HCT116 (cell line): ENCODE results near the gene RAB5IF. TPM values are rescaled to one million over a fixed set of nuclear protein-coding genes. Genes with fewer than 3 reads are reported as not detected.

Experiments
- ATAC-seq: fragments of 200-7000 bp; cut with Tn5 transposase; 2 replicates; pipeline ENCODE4 v1.9.1; 2020; ENCODE audit warnings: mild to moderate bottlenecking, moderate library complexity
- BruUV-seq: library from RNA; stranded (reverse); fragments of 400-500 nt; replicated peaks from 2 replicates; lab custom pipeline; 2021; lab: Mats Ljungman, UMichigan
- CTCF ChIA-PET: fragments of 300-600 bp; sonication (Branson Sonifier 250); formaldehyde crosslinking; loops from one replicate; lab custom pipeline; 2021; ENCODE audit warnings: antibody characterized with exemption; lab: Charles Lee
- POLR2A ChIA-PET: fragments of 300-600, 350-600 bp; sonication (Branson Sonifier 250); formaldehyde crosslinking; loops from one replicate; lab custom pipeline; 2021; ENCODE audit warnings: antibody characterized with exemption; lab: Charles Lee
- RAD21 ChIA-PET, 2 experiments: fragments of 300-600 bp; sonication (Branson Sonifier 250); formaldehyde crosslinking; loops; one replicate each; lab custom pipeline; 2023; ENCODE audit warnings: low total read pairs in 2 of 2; ENCODE audit not compliant: uncharacterized antibody in 2 of 2, unreplicated experiment in 2 of 2, low non-redundant PET in 1 of 2; lab: Charles Lee
- DNase-seq: peaks from one replicate; pipeline ENCODE4 v3.0.0-alpha.2; 2010; ENCODE audit warnings: low read depth, low spot score
- H2AFZ ChIP-seq: fragments of 200-600 bp; shearing (Covaris generic), sonication (generic); 2 replicates; pipeline ENCODE4 v1.6.1; 2017; ENCODE audit warnings: low read depth, mixed run types, mixed read lengths, antibody characterized with exemption, low read length; ENCODE audit not compliant: poor library complexity, severe bottlenecking
- H3K27ac ChIP-seq: 2 replicates; pipeline ENCODE4 v1.5.1; 2012; ENCODE audit warnings: low read depth, low read length
- H3K27me3 ChIP-seq: fragments of 200-600 bp; sonication (generic); 2 replicates; pipeline ENCODE4 v1.6.1; 2016; ENCODE audit warnings: mixed run types, low read length, mixed read lengths; ENCODE audit not compliant: insufficient read depth
- H3K36me3 ChIP-seq, 2 experiments: fragments of 200-500 bp in 1 of 2; fragments of 200-600 bp in 1 of 2; sonication (Bioruptor generic) in 1 of 2; sonication (generic) in 1 of 2; 2 replicates each; pipeline versions ENCODE4 v1.5.1 to v1.6.1; 2014 to 2016; ENCODE audit warnings: low read length in 2 of 2, inconsistent platforms in 1 of 2, mixed read lengths in 1 of 2, mixed run types in 1 of 2; ENCODE audit not compliant: insufficient read depth in 2 of 2, control insufficient read depth in 1 of 2
- H3K4me1 ChIP-seq, 2 experiments: fragments of 200-600 bp in 1 of 2; sonication (generic) in 1 of 2; 2 replicates each; pipeline versions ENCODE4 v1.5.1 to v1.6.1; 2012 to 2017; ENCODE audit warnings: low read length in 2 of 2, inconsistent platforms in 1 of 2, mild to moderate bottlenecking in 1 of 2, mixed read lengths in 1 of 2, mixed run types in 1 of 2, moderate library complexity in 1 of 2; ENCODE audit not compliant: insufficient read depth in 2 of 2, control insufficient read depth in 1 of 2
- H3K4me2 ChIP-seq: fragments of 200-600 bp; sonication (generic); 2 replicates; pipeline ENCODE4 v1.6.1; 2017; ENCODE audit warnings: mixed run types, low read length, mixed read lengths
- H3K4me3 ChIP-seq, 2 experiments: fragments of 200-600 bp in 1 of 2; sonication (generic) in 1 of 2; replicated peaks in 1 of 2; 2 replicates each; pipeline ENCODE4 v1.5.1; 2011 to 2016; ENCODE audit warnings: low read length in 2 of 2, control low read depth in 1 of 2, low read depth in 1 of 2, mild to moderate bottlenecking in 1 of 2, mixed read lengths in 1 of 2, mixed run types in 1 of 2
- H3K79me2 ChIP-seq: fragments of 200-600 bp; sonication (generic); 2 replicates; pipeline ENCODE4 v1.6.1; 2017; ENCODE audit warnings: mild to moderate bottlenecking, mixed run types, low read length, moderate library complexity, mixed read lengths; ENCODE audit not compliant: insufficient read depth
- H3K9ac ChIP-seq: fragments of 200-600 bp; sonication (generic); 2 replicates; pipeline ENCODE4 v1.6.1; 2016; ENCODE audit warnings: low read length, mixed read lengths
- H3K9me2 ChIP-seq: fragments of 200-600 bp; sonication (generic), shearing (Covaris generic); 2 replicates; pipeline ENCODE4 v1.6.1; 2017; ENCODE audit warnings: mixed run types, mild to moderate bottlenecking, moderate library complexity; ENCODE audit not compliant: insufficient read depth
- H3K9me3 ChIP-seq, 2 experiments: fragments of 200-500 bp in 1 of 2; fragments of 200-600 bp in 1 of 2; sonication (Bioruptor generic) in 1 of 2; sonication (generic) in 1 of 2; 2 replicates each; pipeline ENCODE4 v1.6.1; 2014 to 2017; ENCODE audit warnings: low read length in 2 of 2, mixed read lengths in 2 of 2, inconsistent platforms in 1 of 2, low read depth in 1 of 2, mild to moderate bottlenecking in 1 of 2, mixed run types in 1 of 2, moderate library complexity in 1 of 2; ENCODE audit not compliant: control insufficient read depth in 1 of 2, insufficient read depth in 1 of 2
- H4K20me1 ChIP-seq: fragments of 200-600 bp; sonication (generic), shearing (Covaris generic); 2 replicates; pipeline ENCODE4 v1.6.1; 2017; ENCODE audit warnings: mixed run types, mild to moderate bottlenecking, moderate library complexity; ENCODE audit not compliant: insufficient read depth
- EGR1 ChIP-seq: IDR thresholded peaks from 2 replicates; pipeline ENCODE4 v1.6.1; 2012; ENCODE audit warnings: low read depth
- EZH2 ChIP-seq: fragments of 200-600 bp; sonication (generic); IDR thresholded peaks from 2 replicates; pipeline ENCODE4 v1.6.1; 2017; ENCODE audit warnings: antibody characterized with exemption, mixed run types
- FOSL1 ChIP-seq: IDR thresholded peaks from 2 replicates; pipeline ENCODE4 v1.6.1; 2012; ENCODE audit warnings: low read depth
- JUND ChIP-seq: IDR thresholded peaks from 2 replicates; pipeline ENCODE4 v1.6.1; 2012
- MAX ChIP-seq: IDR thresholded peaks from 2 replicates; pipeline ENCODE4 v1.6.1; 2012
- POLR2A ChIP-seq: IDR thresholded peaks from 2 replicates; pipeline ENCODE4 v1.7.0; 2011; ENCODE audit warnings: borderline replicate concordance; ENCODE audit not compliant: insufficient read depth, insufficient read length; ENCODE audit errors: extremely low read depth
- POLR2AphosphoS5 ChIP-seq: IDR thresholded peaks from 2 replicates; pipeline ENCODE4 v1.6.1; 2011; ENCODE audit warnings: mild to moderate bottlenecking, low read depth, low read length, moderate library complexity
- RAD21 ChIP-seq: IDR thresholded peaks from 2 replicates; pipeline ENCODE4 v1.6.1; 2012; ENCODE audit warnings: low read depth, mild to moderate bottlenecking
- SIN3A ChIP-seq: IDR thresholded peaks from 2 replicates; pipeline ENCODE4 v1.6.1; 2012; ENCODE audit warnings: low read depth
- TCF7L2 ChIP-seq: IDR thresholded peaks from 2 replicates; pipeline ENCODE4 v1.7.0; 2011; ENCODE audit warnings: borderline replicate concordance, inconsistent platforms; ENCODE audit not compliant: insufficient read depth, insufficient read length; ENCODE audit errors: extremely low read depth
- YY1 ChIP-seq: IDR thresholded peaks from 2 replicates; pipeline ENCODE4 v1.6.1; 2011; ENCODE audit warnings: low read length, low read depth, moderate library complexity, mild to moderate bottlenecking; ENCODE audit not compliant: insufficient replicate concordance; ENCODE audit errors: extremely low read depth
- intact Hi-C: fragments of 100-400 bp; cut with micrococcal nuclease; formaldehyde crosslinking; loops from 2 replicates; pipeline ENCODE4 v1.10.0; 2022
- total RNA-seq: library from RNA; stranded (reverse); gene quantifications from one replicate; pipeline ENCODE4 v1.2.1, GENCODE V29; 2021; ENCODE audit not compliant: unreplicated experiment
- TF ChIP-seq, protein P1 (sequence below), 3 experiments: fragments of 200-600 bp in 1 of 3; sonication (generic) in 1 of 3; IDR thresholded peaks in 2 of 3; conservative IDR thresholded peaks in 1 of 3; 2 replicates each; pipeline ENCODE4 v1.5.1; 2012 to 2017; ENCODE audit warnings: low read depth in 2 of 3, low read length in 2 of 3, antibody characterized with exemption in 1 of 3, borderline replicate concordance in 1 of 3, control low read depth in 1 of 3, mild to moderate bottlenecking in 1 of 3, mixed read lengths in 1 of 3, mixed run types in 1 of 3, moderate library complexity in 1 of 3; ENCODE audit not compliant: insufficient read depth in 1 of 3
- TF ChIP-seq, protein P2 (sequence below): IDR thresholded peaks from 2 replicates; pipeline ENCODE4 v1.6.1; 2012; ENCODE audit warnings: low read depth

The RAB5IF gene
- total RNA-seq, 1 experiment from 2014 or later, result 82.9 TPM

GRCh38 chr20:36591281-36591680 is 14.3 kb upstream of the RAB5IF start:
- RAD21 ChIA-PET, result no interaction called here
- H4K20me1 ChIP-seq, result no peaks in the 10 kb centered on the region
- intact Hi-C loops, result no loop called here
- no peak overlapping the region for H2AFZ ChIP-seq
- no peaks in the 10 kb centered on the region for H3K27me3 ChIP-seq
- H3K4me2 ChIP-seq, result no peak overlapping the region
- H3K9me2 ChIP-seq, result no peaks in the 10 kb centered on the region
- DNase-seq (no peak), ATAC-seq (no peak)
- POLR2A ChIA-PET, result no interaction called here
- TF ChIP-seq TCF7L2, result no peak
- no peak for TF ChIP-seq SIN3A
- no peak for TF ChIP-seq RAD21
- no peak for TF ChIP-seq POLR2AphosphoS5
- TF ChIP-seq JUND, result no peak
- TF ChIP-seq, protein P1, sequence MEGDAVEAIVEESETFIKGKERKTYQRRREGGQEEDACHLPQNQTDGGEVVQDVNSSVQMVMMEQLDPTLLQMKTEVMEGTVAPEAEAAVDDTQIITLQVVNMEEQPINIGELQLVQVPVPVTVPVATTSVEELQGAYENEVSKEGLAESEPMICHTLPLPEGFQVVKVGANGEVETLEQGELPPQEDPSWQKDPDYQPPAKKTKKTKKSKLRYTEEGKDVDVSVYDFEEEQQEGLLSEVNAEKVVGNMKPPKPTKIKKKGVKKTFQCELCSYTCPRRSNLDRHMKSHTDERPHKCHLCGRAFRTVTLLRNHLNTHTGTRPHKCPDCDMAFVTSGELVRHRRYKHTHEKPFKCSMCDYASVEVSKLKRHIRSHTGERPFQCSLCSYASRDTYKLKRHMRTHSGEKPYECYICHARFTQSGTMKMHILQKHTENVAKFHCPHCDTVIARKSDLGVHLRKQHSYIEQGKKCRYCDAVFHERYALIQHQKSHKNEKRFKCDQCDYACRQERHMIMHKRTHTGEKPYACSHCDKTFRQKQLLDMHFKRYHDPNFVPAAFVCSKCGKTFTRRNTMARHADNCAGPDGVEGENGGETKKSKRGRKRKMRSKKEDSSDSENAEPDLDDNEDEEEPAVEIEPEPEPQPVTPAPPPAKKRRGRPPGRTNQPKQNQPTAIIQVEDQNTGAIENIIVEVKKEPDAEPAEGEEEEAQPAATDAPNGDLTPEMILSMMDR (IDR thresholded peaks at IDR 0.05 in 2 of 3, conservative IDR thresholded peaks at IDR 0.05 in 1 of 3; ENCODE audit: borderline replicate concordance in 1 of 3, insufficient read depth in 1 of 3, low read depth in 2 of 3, low read length in 2 of 3), result no peak
- no peak for TF ChIP-seq POLR2A
- no peak for TF ChIP-seq YY1
- TF ChIP-seq, protein P2, sequence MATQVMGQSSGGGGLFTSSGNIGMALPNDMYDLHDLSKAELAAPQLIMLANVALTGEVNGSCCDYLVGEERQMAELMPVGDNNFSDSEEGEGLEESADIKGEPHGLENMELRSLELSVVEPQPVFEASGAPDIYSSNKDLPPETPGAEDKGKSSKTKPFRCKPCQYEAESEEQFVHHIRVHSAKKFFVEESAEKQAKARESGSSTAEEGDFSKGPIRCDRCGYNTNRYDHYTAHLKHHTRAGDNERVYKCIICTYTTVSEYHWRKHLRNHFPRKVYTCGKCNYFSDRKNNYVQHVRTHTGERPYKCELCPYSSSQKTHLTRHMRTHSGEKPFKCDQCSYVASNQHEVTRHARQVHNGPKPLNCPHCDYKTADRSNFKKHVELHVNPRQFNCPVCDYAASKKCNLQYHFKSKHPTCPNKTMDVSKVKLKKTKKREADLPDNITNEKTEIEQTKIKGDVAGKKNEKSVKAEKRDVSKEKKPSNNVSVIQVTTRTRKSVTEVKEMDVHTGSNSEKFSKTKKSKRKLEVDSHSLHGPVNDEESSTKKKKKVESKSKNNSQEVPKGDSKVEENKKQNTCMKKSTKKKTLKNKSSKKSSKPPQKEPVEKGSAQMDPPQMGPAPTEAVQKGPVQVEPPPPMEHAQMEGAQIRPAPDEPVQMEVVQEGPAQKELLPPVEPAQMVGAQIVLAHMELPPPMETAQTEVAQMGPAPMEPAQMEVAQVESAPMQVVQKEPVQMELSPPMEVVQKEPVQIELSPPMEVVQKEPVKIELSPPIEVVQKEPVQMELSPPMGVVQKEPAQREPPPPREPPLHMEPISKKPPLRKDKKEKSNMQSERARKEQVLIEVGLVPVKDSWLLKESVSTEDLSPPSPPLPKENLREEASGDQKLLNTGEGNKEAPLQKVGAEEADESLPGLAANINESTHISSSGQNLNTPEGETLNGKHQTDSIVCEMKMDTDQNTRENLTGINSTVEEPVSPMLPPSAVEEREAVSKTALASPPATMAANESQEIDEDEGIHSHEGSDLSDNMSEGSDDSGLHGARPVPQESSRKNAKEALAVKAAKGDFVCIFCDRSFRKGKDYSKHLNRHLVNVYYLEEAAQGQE, result no peak
- TF ChIP-seq EZH2, result no peak
- no peak for TF ChIP-seq EGR1
- no peak for TF ChIP-seq FOSL1
- no peak for TF ChIP-seq MAX
- H3K36me3 ChIP-seq, result no peaks in the 10 kb centered on the region
- H3K9ac ChIP-seq, result no peak overlapping the region
- peaks cover 5 to 9% of the 10 kb centered on the region in 2 experiments; a peak in 3 of 4 replicates for H3K4me1 ChIP-seq
- no TSS peak for BruUV-seq
- H3K27ac ChIP-seq, result no peak overlapping the region
- no peak overlapping the region for H3K4me3 ChIP-seq
- no peaks in the 10 kb centered on the region for H3K79me2 ChIP-seq
- CTCF ChIA-PET, result interaction anchor here (1.9 kb wide), 1 partner anchor 14 kb away, joined by 12 read pairs; the partner anchor contains the start of gene RAB5IF
- H3K9me3 ChIP-seq, result no peaks in the 10 kb centered on the region
